GM19035 (cell line): ENCODE results near the gene SCN7A.
"Not testable (repeated sequence)": the region's sequence is repeated elsewhere in the genome, so short reads cannot be mapped to it uniquely, and the experiment has no call there.

ENCODE experiments used
- ATAC-seq: cut with Tn5 transposase; IDR thresholded peaks from one replicate; pipeline ENCODE4 v1.9.1; 2021; ENCODE audit not compliant: unreplicated experiment

Gene SCN7A

GRCh38 chr2:166360906-166361305 lies 133.1 kb downstream of the SCN7A start:
- no peak for ATAC-seq

GRCh38 chr2:166360426-166360825 lies 133.6 kb downstream of the SCN7A start:
- no peak for ATAC-seq

GRCh38 chr2:166357950-166358321 lies 136.1 kb downstream of the SCN7A start:
- ATAC-seq: not testable (repeated sequence)

- no peak for ATAC-seq
Observed at GRCh38 chr2:166357068-166357949, 136.7 kb downstream of the SCN7A start.
